Loucy (cell line): ENCODE measurements around the gene TSPO.

Source experiments
- EZH2phosphoT487 ChIP-seq: fragments of 200-600 bp; IDR thresholded peaks from 2 replicates; pipeline ENCODE4 v1.6.1; 2018; ENCODE audit warnings: antibody characterized with exemption, mild to moderate bottlenecking, moderate library complexity, borderline replicate concordance
- TF ChIP-seq, protein P1 (sequence below): fragments of 200-600 bp; sonication (generic); conservative IDR thresholded peaks from 2 replicates; pipeline ENCODE4 v1.5.1; 2014; ENCODE audit warnings: mild to moderate bottlenecking, antibody characterized with exemption, low read length

DNA sequence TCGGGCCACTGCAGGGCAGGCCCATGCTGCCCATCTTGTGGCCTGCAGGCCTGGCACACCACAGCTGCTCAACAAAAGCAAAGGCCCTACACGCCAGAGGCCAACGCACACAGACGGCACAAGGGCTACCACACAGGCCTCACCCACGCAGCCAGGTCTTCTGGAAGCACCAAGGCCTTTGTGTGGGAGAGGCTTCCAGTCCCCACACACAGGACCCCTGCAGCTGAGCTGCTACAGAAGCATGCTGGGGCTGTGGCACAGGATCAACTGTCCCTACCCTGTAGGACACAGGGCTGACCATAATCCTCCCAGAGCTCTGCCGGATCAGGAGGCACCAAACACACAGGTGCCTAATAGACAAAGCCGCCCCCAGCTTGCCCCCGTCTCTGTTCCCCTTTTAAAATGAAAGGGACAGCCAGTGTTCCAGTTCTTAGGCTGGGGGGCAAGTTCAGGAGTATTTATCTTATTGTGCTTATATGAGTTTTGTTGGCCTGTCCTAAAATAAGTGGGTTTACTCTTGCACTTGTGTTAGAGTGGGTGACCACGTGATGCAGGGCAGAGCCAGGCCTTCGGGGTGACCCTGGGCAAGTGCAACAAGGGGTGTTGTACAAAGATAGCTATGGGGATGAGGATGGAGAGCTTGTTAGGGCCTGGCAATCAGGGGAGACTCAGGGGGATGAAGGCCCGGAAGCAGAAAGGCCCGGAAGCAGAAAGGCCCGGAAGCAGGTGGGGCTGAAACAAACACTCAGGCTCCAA is 30.1 kb downstream of the TSPO start:
- TF ChIP-seq, protein P1, sequence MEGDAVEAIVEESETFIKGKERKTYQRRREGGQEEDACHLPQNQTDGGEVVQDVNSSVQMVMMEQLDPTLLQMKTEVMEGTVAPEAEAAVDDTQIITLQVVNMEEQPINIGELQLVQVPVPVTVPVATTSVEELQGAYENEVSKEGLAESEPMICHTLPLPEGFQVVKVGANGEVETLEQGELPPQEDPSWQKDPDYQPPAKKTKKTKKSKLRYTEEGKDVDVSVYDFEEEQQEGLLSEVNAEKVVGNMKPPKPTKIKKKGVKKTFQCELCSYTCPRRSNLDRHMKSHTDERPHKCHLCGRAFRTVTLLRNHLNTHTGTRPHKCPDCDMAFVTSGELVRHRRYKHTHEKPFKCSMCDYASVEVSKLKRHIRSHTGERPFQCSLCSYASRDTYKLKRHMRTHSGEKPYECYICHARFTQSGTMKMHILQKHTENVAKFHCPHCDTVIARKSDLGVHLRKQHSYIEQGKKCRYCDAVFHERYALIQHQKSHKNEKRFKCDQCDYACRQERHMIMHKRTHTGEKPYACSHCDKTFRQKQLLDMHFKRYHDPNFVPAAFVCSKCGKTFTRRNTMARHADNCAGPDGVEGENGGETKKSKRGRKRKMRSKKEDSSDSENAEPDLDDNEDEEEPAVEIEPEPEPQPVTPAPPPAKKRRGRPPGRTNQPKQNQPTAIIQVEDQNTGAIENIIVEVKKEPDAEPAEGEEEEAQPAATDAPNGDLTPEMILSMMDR, result no peak
- no peak for TF ChIP-seq EZH2phosphoT487
